DMS114 treated with DMSO at 0.1 percent for 48 hours (cell line): ENCODE data around the gene DTWD1.
"Not testable (repeated sequence)": the region's sequence is repeated elsewhere in the genome, so short reads cannot be mapped to it uniquely, and the experiment has no call there.

Experiments used
- DNase-seq: peaks from one replicate; lab custom pipeline; 2025; ENCODE audit not compliant: unreplicated experiment; lab: John Stamatoyannopoulos, UW

DTWD1 gene, protein sequence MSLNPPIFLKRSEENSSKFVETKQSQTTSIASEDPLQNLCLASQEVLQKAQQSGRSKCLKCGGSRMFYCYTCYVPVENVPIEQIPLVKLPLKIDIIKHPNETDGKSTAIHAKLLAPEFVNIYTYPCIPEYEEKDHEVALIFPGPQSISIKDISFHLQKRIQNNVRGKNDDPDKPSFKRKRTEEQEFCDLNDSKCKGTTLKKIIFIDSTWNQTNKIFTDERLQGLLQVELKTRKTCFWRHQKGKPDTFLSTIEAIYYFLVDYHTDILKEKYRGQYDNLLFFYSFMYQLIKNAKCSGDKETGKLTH

DNA sequence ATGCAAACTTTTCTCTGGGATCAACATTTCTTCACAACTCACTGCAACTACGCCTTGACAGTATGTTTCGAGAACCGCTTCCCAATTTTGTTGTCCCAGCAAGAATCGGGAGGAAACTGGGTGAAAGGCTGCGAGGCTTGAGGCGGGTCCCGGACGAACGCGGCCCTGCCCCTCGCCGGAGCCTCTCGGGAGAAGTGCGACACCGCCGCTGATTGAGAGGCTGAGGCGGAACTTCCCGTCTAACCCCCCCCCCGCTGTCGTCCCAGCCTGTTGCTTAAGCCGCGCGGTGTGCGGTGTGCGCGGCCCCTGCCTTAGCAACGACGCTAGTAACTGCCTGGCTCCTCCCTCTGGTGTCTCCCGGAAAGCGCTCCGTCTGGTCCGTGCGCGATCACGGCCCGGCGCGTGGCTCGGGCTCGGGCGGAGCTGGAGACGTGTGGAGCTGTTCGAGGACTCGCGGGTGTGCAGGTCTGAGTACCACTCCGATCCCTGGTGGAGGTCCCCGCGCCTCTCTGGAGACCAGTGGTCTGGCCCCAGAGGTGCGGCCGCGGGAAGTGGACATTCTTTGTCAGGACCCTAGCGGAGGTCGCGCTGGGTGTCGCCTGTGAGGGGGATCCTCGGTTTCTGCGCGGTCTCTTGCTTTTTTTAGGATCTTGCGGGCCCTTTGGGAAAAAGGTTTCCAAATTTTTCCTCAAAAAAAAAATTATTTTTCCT is at the start of gene DTWD1, which contains the start of gene FAM227B:
Gene DTWD1, plus strand, starts transcription at position 391 of the 711 bp plus-strand sequence. CDS start 4,120 bp downstream, outside the sequence.
Gene FAM227B, minus strand, starts transcription at position 161 of the 711 bp plus-strand sequence. CDS start 5,647 bp downstream, outside the sequence.
- DNase-seq: peak; percentile 94

DNA sequence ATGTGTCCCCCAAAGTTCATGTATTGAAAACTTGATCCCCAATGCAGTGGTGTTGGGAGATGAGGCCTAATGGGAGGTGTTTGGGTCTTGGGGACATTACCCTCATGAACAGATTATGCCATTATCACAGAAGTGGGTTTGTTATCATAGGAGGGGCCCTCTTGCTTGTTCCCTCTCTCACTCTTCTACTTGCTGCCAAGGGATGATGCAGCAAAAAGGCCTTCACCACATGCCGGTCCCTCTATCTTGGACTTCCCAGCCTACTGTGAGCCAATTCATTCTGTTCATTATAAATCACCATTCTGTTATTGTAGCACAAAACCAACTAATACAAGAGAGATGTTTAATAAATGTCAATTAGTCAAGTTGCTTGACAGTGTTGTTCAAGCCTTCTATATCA is 47.4 kb upstream of the DTWD1 start:
- no peak for DNase-seq

DNA sequence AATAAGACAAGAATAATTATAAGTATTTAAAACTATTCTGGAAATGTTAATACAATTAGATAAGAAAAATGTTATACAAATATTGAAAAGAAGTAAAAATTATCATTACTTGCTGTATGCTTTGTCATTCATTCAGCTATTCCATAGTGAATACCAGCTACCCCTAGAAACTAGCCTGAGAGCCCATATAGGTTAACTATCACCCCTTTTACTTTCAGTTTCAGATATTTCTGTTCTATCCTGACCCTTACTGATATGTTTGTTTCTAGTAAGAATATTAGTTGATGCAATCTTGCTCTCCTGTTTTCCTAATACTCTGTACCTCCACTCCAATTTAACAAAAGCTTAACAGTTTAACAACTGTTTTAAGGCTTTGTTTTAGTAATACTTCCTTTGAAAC is 31.8 kb upstream of the DTWD1 start:
- no peak for DNase-seq

GRCh38 chr15:49592829-49593316 is 28.0 kb upstream of the DTWD1 start:
- not testable (repeated sequence) for DNase-seq

DNA sequence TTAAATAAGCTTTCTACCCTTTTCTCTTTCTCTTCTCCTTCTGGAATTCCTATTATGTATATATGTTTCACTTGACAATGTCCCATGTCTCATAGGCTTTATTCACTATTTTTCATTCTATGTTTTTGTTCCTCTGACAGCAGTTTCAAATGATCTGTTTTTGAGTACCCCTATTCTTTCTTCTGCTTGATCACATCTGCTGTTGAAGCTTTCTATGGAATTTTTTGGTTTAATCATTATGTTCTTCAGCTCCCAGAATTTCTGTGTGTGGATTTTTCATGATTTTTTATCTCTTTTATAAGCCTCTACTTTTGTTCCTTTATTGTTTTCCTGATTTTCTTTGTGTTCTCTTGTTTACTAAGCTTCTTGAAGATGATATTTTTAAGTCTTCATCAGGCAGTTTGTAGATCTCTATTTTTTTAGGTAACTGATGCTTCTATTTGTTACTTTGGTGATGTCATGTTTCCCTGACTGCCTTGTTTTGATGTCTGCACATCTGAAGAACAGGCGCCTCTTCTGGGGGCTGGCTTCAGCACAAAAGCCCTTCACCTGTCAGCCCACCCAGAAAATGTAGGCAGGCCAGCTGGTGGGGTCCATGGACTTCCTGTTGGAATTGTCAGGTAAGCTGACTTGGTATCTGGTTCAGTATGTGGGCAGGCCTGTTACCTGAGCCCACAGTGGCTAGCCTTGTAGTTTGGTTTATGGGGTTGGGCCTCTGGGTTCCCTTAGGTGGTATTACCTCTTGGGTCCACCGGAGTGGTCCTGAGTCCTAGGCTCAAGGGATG is 16.0 kb upstream of the DTWD1 start:
- no peak for DNase-seq

DNA sequence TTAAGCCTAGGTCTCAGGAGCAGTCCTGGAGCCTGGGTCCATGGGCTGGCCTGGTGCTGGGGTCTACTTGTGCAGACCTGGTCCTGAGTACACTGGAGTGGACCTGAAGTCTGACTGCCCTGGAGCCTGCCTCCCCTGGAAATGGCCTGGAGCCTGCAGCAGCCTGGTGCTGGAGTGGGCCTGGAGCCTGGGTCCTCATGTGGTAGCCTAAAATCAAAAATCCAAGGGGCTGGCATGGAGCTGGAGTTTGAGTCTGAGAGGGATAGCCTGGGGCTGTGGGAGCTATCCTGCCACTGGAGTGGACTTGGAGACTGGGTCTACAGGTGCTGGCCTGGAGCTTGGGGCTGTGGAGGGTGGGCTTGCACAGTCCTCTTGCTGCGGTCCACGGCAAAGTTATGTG is 15.3 kb upstream of the DTWD1 start:
- DNase-seq: no peak

- no peak for DNase-seq
These were observed 14.3 kb upstream of the DTWD1 start for GRCh38 chr15:49606594-49606993.

GRCh38 chr15:49610157-49610918 is 10.5 kb upstream of the DTWD1 start:
- DNase-seq: no peak

GRCh38 chr15:49612240-49612639 is 8.6 kb upstream of the DTWD1 start:
- DNase-seq: not testable (repeated sequence)

- DNase-seq: no peak
These were observed 1.6 kb upstream of the DTWD1 start for GRCh38 chr15:49619226-49619625.

- DNase-seq: peak; percentile 37
These were observed 649 bp upstream of the DTWD1 start for GRCh38 chr15:49620199-49620598.

GRCh38 chr15:49621401-49621811 is 558 bp downstream of the DTWD1 start:
- DNase-seq: no peak

GRCh38 chr15:49621887-49622286 is 1.0 kb downstream of the DTWD1 start:
- no peak for DNase-seq

DNA sequence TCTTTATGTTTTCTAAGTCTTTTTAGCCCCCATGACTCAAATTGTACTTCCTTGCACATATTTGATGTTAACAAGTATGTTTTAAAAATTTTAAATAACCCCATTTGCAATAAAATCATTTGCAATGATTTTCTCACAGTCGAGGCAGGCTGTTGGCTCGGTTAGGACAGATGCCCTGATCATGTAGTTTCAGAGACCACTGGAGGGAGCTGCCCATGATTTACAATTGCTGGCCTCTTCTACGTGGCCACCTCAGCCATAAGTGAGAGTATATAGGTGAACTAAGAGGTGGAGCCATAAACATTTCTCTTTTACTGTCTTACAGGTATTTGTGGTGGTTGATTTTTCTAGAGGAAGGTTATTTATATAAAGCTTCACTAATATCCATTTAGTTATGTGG is 1.7 kb downstream of the DTWD1 start:
- DNase-seq: no peak

- DNase-seq: no peak
These were observed 3.2 kb downstream of the DTWD1 start for GRCh38 chr15:49624056-49624455.

DNA sequence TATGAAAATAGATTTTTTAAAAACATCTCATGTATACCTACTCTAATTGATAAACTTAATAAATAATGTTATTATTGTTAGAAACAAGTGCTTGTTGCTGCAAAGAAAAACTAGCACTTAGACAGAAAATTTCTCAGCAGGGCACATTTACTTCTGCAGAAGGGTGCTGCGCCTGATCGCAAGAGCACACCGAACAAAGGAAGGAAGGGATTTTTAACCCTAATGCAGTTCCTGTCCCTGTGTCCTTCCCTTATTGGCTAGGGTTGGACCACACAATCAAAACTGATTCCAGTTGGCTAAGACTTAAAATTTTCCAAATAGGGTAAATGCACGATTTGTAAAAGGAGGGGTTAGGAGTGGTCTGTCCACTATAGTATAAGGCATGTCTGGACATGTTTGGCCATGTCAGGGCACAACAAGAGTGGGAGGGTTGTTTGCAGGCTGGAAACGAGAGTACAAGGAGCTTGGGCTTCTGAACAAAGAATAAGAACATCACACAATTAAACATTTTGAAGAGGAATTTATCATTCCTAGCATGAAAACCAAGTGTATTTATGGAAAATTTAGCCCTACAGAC is 4.7 kb downstream of the DTWD1 start:
- no peak for DNase-seq

DNA sequence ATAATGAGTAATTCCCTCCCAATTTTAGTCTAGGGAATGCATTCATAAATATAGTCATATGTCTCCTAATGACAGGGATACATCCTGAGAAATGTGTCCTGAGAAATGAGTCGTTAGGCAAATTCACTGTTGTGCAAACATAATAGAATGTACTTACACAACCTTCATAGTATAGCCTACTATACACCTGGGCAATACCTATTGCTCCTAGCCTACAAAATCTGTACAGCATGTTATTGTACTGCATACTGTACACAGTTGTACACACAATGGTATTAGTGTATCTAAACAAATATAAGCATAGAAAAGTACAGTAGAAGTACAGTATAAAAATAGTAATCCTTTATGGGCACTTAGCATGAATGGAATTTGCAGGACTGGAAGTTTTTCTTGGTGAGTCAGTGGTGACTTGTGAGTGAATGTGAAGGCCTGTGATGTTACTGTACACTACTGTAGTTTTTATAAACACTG is 6.6 kb downstream of the DTWD1 start:
- DNase-seq: no peak

DNA sequence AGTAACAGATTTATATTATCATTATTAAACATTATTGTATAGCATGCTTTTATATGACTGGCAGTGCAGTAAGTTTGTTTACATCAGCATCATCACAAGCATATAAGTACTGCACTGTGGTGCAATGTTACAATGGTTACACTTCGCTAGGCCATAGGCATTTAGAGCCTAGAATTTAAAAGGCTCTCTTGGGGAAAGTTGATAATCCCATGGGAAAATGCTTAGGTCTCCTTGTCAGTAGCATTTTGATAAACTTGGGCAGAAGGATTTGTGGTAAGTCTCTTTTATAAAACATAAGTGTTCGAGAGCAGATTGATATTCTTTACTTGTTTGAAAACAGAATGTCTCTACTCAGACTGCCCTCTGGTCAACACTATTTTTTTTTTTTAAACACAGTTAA is 7.5 kb downstream of the DTWD1 start:
- DNase-seq: no peak

DNA sequence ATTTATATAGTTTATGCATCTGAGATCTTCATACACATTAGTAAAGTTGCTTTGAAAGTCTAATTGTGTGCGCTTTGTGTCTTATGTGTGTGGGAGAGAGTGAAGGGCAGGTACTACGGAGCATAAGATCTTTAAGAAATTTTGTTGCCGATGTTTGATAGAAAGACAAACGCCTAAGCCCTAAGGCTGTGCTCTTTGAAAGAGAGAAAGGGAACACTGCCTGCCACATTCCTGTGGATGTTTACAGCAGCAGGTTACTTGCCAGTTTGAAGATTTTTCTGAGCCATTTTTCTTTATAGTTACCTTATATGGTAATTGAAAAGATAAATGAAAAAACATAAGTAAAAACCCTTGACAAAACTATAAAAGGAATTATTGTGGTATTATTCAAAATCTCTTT is 17.0 kb downstream of the DTWD1 start:
- no peak for DNase-seq

DNA sequence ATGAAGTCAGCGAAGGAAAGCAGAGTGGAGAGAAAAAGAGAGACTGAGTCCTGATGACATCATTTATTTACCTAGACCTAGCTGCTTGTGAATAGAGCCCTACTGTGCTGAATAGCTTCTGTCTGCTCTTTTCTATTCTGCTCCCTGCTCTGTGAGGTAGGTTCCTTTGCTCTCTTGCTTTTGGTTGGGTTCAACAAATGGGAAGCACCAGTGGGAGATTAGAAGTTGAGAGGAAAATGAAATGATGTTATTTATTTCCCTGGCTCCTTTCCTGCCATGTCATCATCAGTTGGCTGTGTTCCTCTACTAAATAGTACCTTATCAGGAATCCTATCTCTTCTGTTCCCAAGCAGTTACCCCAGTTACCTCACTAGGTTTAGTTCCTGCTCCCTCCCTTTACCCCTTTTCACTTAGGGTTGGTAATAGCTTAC is 23.5 kb downstream of the DTWD1 start:
- no peak for DNase-seq
